Iris pigment epithelial cell (primary cell): ENCODE data around the gene GOSR2.

Source experiments
- DNase-seq: peaks from one replicate; pipeline ENCODE4 v3.0.0-alpha.2; 2011; ENCODE audit warnings: low read depth

GOSR2 gene

GRCh38 chr17:46991617-46992016, 68.7 kb downstream of the GOSR2 start:
- DNase-seq: no peak
